Gastroesophageal sphincter (tissue), 3 donors: ENCODE data around the gene ABCC10.

Experiments used
- CTCF ChIP-seq, 4 experiments: fragments of 200-600 bp in 2 of 4; fragments of 450-650 bp in 2 of 4; sonication (generic) in 1 of 4; IDR thresholded peaks; one replicate each; pipeline ENCODE4 v1.5.1; 2017 to 2019; ENCODE audit warnings: antibody characterized with exemption in 4 of 4, mild to moderate bottlenecking in 2 of 4, moderate library complexity in 2 of 4
- EP300 ChIP-seq: sonication (generic); formaldehyde crosslinking; IDR thresholded peaks from one replicate; pipeline ENCODE4 v1.6.1; 2017; ENCODE audit warnings: antibody characterized with exemption, mild to moderate bottlenecking
- POLR2AphosphoS5 ChIP-seq: sonication (generic); formaldehyde crosslinking; IDR thresholded peaks from one replicate; pipeline ENCODE4 v1.6.1; 2017; ENCODE audit warnings: antibody characterized with exemption

- no peak for TF ChIP-seq POLR2AphosphoS5
- TF ChIP-seq EP300 = no peak
- no peak for TF ChIP-seq CTCF (IDR thresholded peaks at IDR 0.05)
These were observed 69.7 kb downstream of the ABCC10 start for GRCh38 chr6:43497129-43497396.
